Heart left ventricle (tissue), 13 donors: ENCODE results near the gene RFX1.

Source experiments
- CTCF ChIP-seq, 12 donors: fragments of 200-600 bp; sonication (generic) in 4 of 12; IDR thresholded peaks; one replicate each; pipeline versions ENCODE4 v1.5.0 to v1.8.0; 2018 to 2022; ENCODE audit warnings: antibody characterized with exemption in 12 of 12, mild to moderate bottlenecking in 5 of 12
- POLR2A ChIP-seq, 2 donors: fragments of 450-650 bp; IDR thresholded peaks; one replicate each; pipeline ENCODE4 v1.6.1; 2017; ENCODE audit warnings: antibody characterized with exemption in 2 of 2, mild to moderate bottlenecking in 2 of 2, moderate library complexity in 2 of 2
- donor health status: ischemic (EF 13 %, LVEDD 7.1; RV severe dilation, severe dysfunction).
- donor health status: DM: no; HTN: yes; CAD: no.
- donor health status: DM: no; HTN: no; CAD: no.
- donor health status: ischemic (EF 25% LVEDD 6.9; RV normal size, moderate dysfunction).
- donor health status: ischemic (EF 25% LVEDD 5.7; RV mildly dilated, moderate dysfunction).
- donor health status: ischemic (EF 35%, LVEDD 5.7; RV mildly dilated, moderate dysfunction).
- donor health status: nonischemic (EF 11% LVEDD 7.7; RV severe dilation, severe dysfunction).
- donor health status: DM: yes; HTN: yes; CAD: no.
- donor health status: PGD.
- donor health status: ischemic (EF 29% LVEDD 5.4; RV normal size, mild dysfunction).
- donor health status: nonischemic (EF 23%, LVEDD 6.1; RV moderate dilation, normal function).

GRCh38 chr19:13982773-13983172, 23.3 kb downstream of the RFX1 start:
- TF ChIP-seq CTCF (IDR thresholded peaks at IDR 0.05): no peak
- TF ChIP-seq POLR2A (IDR thresholded peaks at IDR 0.05): no peak
